Loucy (cell line): Measurements from ENCODE around the gene GEMIN8.

Source experiments
- CTCF ChIP-seq: fragments of 200-600 bp; sonication (generic); conservative IDR thresholded peaks from 2 replicates; pipeline ENCODE4 v1.5.1; 2014; ENCODE audit warnings: mild to moderate bottlenecking, antibody characterized with exemption, low read length
- EZH2phosphoT487 ChIP-seq: fragments of 200-600 bp; IDR thresholded peaks from 2 replicates; pipeline ENCODE4 v1.6.1; 2018; ENCODE audit warnings: antibody characterized with exemption, mild to moderate bottlenecking, moderate library complexity, borderline replicate concordance

- TF ChIP-seq CTCF (no peak), EZH2phosphoT487 (no peak)
These were observed 14.4 kb downstream of the GEMIN8 start for GRCh38 chrX:14015294-14015693.
